ENCODE results near the gene HEG1.
A peak's percentile ranks its signal among the peaks of the same experiment; 100 is the strongest.

The HEG1 gene

GRCh38 chr3:125069452-125069851, 13.7 kb upstream of the HEG1 start:
- DNase-seq (ENCODE audit: low spot score): no peak

GRCh38 chr3:125068265-125068664, 12.5 kb upstream of the HEG1 start:
- no peak for DNase-seq (ENCODE audit: low spot score)

GRCh38 chr3:125067225-125067624, 11.4 kb upstream of the HEG1 start:
- DNase-seq (ENCODE audit: low spot score): no peak

- DNase-seq (ENCODE audit: low spot score): no peak
Observed at GRCh38 chr3:125062904-125063618, 7.3 kb upstream of the HEG1 start.

- no peak for DNase-seq (ENCODE audit: low spot score)
Observed at GRCh38 chr3:125061646-125062045, 5.8 kb upstream of the HEG1 start.

GRCh38 chr3:125061170-125061569, 5.4 kb upstream of the HEG1 start:
- DNase-seq (ENCODE audit: low spot score): no peak

GRCh38 chr3:125059488-125060245, 3.9 kb upstream of the HEG1 start:
- no peak for DNase-seq (ENCODE audit: low spot score)

- no peak for DNase-seq (ENCODE audit: low spot score)
Observed at GRCh38 chr3:125058959-125059358, 3.2 kb upstream of the HEG1 start.

GRCh38 chr3:125058529-125058928, 2.7 kb upstream of the HEG1 start:
- no peak for DNase-seq (ENCODE audit: low spot score)

- no peak for DNase-seq (ENCODE audit: low spot score)
Observed at GRCh38 chr3:125057186-125057850, 1.5 kb upstream of the HEG1 start.

- DNase-seq (ENCODE audit: low spot score): no peak
Observed at GRCh38 chr3:125055331-125055912, 375 bp downstream of the HEG1 start.

- peak; percentile 22 for DNase-seq (ENCODE audit: low spot score)
Observed at GRCh38 chr3:125054449-125055329, 1.1 kb downstream of the HEG1 start.

GRCh38 chr3:125054062-125054448, 1.7 kb downstream of the HEG1 start:
- DNase-seq (ENCODE audit: low spot score): no peak

- DNase-seq (ENCODE audit: low spot score): no peak
Observed at GRCh38 chr3:125053304-125053699, 2.5 kb downstream of the HEG1 start.

- no peak for DNase-seq (ENCODE audit: low spot score)
Observed at GRCh38 chr3:125052624-125053303, 3.0 kb downstream of the HEG1 start.

- DNase-seq (ENCODE audit: low spot score): peak; percentile 33
Observed at GRCh38 chr3:125051715-125052581, 3.8 kb downstream of the HEG1 start.

- no peak for DNase-seq (ENCODE audit: low spot score)
Observed at GRCh38 chr3:125051205-125051604, 4.6 kb downstream of the HEG1 start.

- no peak for DNase-seq (ENCODE audit: low spot score)
Observed at GRCh38 chr3:125050488-125051090, 5.2 kb downstream of the HEG1 start.

- no peak for DNase-seq (ENCODE audit: low spot score)
Observed at GRCh38 chr3:125048282-125048681, 7.5 kb downstream of the HEG1 start.

- DNase-seq (ENCODE audit: low spot score): no peak
Observed at GRCh38 chr3:125045965-125046364, 9.8 kb downstream of the HEG1 start.

Data from activated CD4-positive, alpha-beta T cell treated with anti-CD3 and anti-CD28 coated beads, Interleukin-2, Interleukin-4, amounts not matched to agents 100 ng/mL and 50 ng/mL, durations not matched to agents 16 hours and 8 hours (primary cell).